DND-41 (cell line): Measurements from ENCODE around the gene XPO4.

Experiments
- CTCF ChIP-seq: IDR thresholded peaks from 2 replicates; pipeline ENCODE4 v1.5.1; 2012; ENCODE audit warnings: borderline replicate concordance, low read length, moderate library complexity, mild to moderate bottlenecking; ENCODE audit not compliant: poor library complexity, severe bottlenecking; ENCODE audit errors: extremely low read depth
- EZH2 ChIP-seq: IDR thresholded peaks from 3 replicates; pipeline ENCODE4 v1.6.1; 2012; ENCODE audit warnings: borderline replicate concordance, low read depth, mild to moderate bottlenecking, moderate library complexity, low read length, inconsistent platforms; ENCODE audit not compliant: severe bottlenecking

- TF ChIP-seq CTCF (no peak), EZH2 (no peak)
Observed at GRCh38 chr13:20942938-20943559, 40.5 kb upstream of the XPO4 start.
